ENCODE results near the gene SLC26A1. TPM values are rescaled to one million over a fixed set of nuclear protein-coding genes. Genes with fewer than 3 reads are reported as not detected.

SLC26A1 gene
- polyA plus RNA-seq, 1 donor from 2014 or later, result 0.12 TPM

- H3K36me3 ChIP-seq (ENCODE audit: insufficient read depth, low read length), result no peaks in the 10 kb centered on the region
- peaks cover 64% of the 10 kb centered on the region for H3K27me3 ChIP-seq (ENCODE audit: insufficient read depth, low read depth, low read length)
- no peaks in the 10 kb centered on the region for H3K79me2 ChIP-seq (replicated peaks; ENCODE audit: insufficient read depth, low read length)
- H2AFZ ChIP-seq (ENCODE audit: low read depth, low read length), result no peak overlapping the region
- H3K9me2 ChIP-seq (ENCODE audit: insufficient read depth, low read length), result no peaks in the 10 kb centered on the region
- H3K4me2 ChIP-seq (ENCODE audit: low read length), result no peak overlapping the region
- peaks cover 2% of the 10 kb centered on the region for H3K9me3 ChIP-seq (ENCODE audit: low read length)
- H3K9ac ChIP-seq (ENCODE audit: low read length), result no peak overlapping the region
- no peak overlapping the region for H3K4me3 ChIP-seq (ENCODE audit: low read length)
- H3K27ac ChIP-seq (ENCODE audit: low read length), result no peak overlapping the region
- TF ChIP-seq POLR2AphosphoS5 (IDR thresholded peaks at IDR 0.05), result no peak
- TF ChIP-seq EZH2 (IDR thresholded peaks at IDR 0.05; ENCODE audit: borderline replicate concordance, insufficient read depth, low read length, poor library complexity, severe bottlenecking), result no peak
- TF ChIP-seq TAF1 (IDR thresholded peaks at IDR 0.05; ENCODE audit: low read depth), result no peak
- TF ChIP-seq CTCF (IDR thresholded peaks at IDR 0.05; ENCODE audit: poor library complexity, severe bottlenecking), result no peak
- TF ChIP-seq REST (IDR thresholded peaks at IDR 0.05; ENCODE audit: borderline replicate concordance), result no peak
- no peak for TF ChIP-seq SMC3 (conservative IDR thresholded peaks at IDR 0.05; ENCODE audit: poor library complexity)
- TF ChIP-seq EP300 (conservative IDR thresholded peaks at IDR 0.05; ENCODE audit: poor library complexity, severe bottlenecking), result no peak
- TF ChIP-seq RAD21 (conservative IDR thresholded peaks at IDR 0.05), result no peak
- TF ChIP-seq MXI1 (conservative IDR thresholded peaks at IDR 0.05; ENCODE audit: poor library complexity, severe bottlenecking), result no peak
- H4K20me1 ChIP-seq (ENCODE audit: insufficient read depth), result no peaks in the 10 kb centered on the region
- H3F3A ChIP-seq (ENCODE audit: insufficient read depth, low read length, poor library complexity, severe bottlenecking), result no peaks in the 10 kb centered on the region
Observed at GRCh38 chr4:1006856-1007255, 13.7 kb upstream of the SLC26A1 start.

GRCh38 chr4:1004557-1005485 is 11.6 kb upstream of the SLC26A1 start:
- H3K79me2 ChIP-seq (replicated peaks; ENCODE audit: insufficient read depth, low read length), result no peaks in the 10 kb centered on the region
- TF ChIP-seq MXI1 (conservative IDR thresholded peaks at IDR 0.05; ENCODE audit: poor library complexity, severe bottlenecking) (no peak), TAF1 (IDR thresholded peaks at IDR 0.05; ENCODE audit: low read depth) (no peak), REST (IDR thresholded peaks at IDR 0.05; ENCODE audit: borderline replicate concordance) (no peak), SMC3 (conservative IDR thresholded peaks at IDR 0.05; ENCODE audit: poor library complexity) (no peak)
- no peak overlapping the region for H3K4me2 ChIP-seq (ENCODE audit: low read length)
- H2AFZ ChIP-seq (ENCODE audit: low read depth, low read length), result no peak overlapping the region
- H3K9me3 ChIP-seq (ENCODE audit: low read length), result peaks cover 4% of the 10 kb centered on the region
- H4K20me1 ChIP-seq (ENCODE audit: insufficient read depth), result no peaks in the 10 kb centered on the region
- H3K9ac ChIP-seq (ENCODE audit: low read length), result no peak overlapping the region
- no peaks in the 10 kb centered on the region for H3K36me3 ChIP-seq (ENCODE audit: insufficient read depth, low read length)
- no peaks in the 10 kb centered on the region for H3K9me2 ChIP-seq (ENCODE audit: insufficient read depth, low read length)
- H3K4me3 ChIP-seq (ENCODE audit: low read length), result no peak overlapping the region
- no peak overlapping the region for H3K27ac ChIP-seq (ENCODE audit: low read length)
- H3K27me3 ChIP-seq (ENCODE audit: insufficient read depth, low read depth, low read length), result peaks cover 64% of the 10 kb centered on the region
- H3F3A ChIP-seq (ENCODE audit: insufficient read depth, low read length, poor library complexity, severe bottlenecking), result no peaks in the 10 kb centered on the region

Measured in neural cell (in vitro differentiated cells).